NCI-H1694 treated with DMSO at 0.1 percent for 48 hours (cell line): ENCODE data around the gene CDC42EP3.
A peak's percentile ranks its signal among the peaks of the same experiment; 100 is the strongest.

ENCODE experiments used
- DNase-seq: peaks from one replicate; lab custom pipeline; 2025; lab: John Stamatoyannopoulos, UW

The CDC42EP3 gene

GRCh38 chr2:37683921-37684780 is 12.7 kb upstream of the CDC42EP3 start:
- DNase-seq = no peak

- no peak for DNase-seq
Measured at GRCh38 chr2:37683241-37683640, 11.8 kb upstream of the CDC42EP3 start.

DNA sequence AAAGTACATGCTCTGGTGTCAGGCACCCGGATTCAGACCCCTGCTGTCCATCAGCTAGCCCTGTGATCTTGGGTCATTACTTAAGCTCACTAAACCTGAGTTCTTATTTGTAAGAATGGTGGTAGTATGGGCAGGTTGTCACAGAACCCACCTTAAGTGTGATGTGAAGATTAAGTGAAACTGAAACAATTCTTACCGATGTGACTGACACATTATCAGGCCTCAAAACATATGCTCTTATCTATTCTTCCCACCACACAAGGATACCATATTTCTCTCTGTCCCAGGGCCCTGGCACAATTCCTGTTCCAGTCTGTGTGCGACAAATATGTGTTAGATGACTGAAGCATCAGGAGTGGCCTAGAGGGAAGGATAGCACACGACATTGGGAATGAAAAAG is 11.0 kb upstream of the CDC42EP3 start:
- DNase-seq = no peak

DNA sequence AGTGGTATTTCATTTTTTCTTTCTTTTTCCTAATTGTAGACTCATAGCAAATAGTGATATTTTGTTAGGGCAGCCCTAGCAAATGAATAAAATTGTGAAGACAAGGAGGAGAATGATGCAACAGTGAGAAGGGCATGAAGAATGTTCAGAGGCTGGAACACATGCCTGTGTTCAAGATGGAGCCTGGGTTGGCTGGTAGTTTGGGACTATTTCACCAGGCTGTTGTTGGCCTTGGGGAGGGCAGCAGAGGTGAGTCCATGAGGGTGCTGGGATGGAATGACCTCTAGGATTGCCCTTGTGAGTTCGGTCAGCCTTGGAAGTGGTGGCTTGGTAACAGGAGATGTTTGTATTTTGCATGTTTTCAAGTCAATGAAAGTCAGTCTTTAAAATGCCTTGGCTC is 10.1 kb upstream of the CDC42EP3 start:
- DNase-seq = no peak

DNA sequence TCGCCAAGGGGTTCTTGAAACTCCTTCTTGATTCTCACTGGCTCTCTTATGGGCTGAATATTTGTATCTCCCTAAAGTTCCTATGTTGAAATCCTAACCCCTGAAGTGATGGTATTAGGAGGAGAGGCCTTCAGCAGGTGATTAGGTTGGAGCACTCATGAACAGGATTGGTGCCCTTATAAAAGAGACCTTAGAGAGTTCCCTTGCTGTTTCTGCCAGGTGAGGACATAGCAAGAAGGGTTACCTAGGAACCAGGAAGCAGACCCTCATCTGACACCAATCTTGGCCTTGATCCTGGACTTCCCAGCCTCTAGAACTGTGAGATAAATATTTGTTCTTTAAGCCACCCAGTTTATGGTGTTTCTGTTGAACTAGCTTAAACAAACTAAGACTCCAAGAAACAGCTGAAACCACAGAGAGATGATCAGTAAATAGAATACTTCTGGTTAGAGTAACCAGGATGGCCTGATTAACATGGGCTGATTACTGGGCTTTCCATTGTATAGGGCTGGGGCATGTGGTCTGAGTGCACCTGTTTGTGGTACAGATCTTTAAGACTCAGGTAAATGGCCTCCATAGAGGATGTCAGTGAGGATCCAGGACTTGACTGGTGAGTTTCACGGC is 7.7 kb upstream of the CDC42EP3 start:
- DNase-seq = no peak

- DNase-seq = no peak
Measured at GRCh38 chr2:37676274-37676673, 4.8 kb upstream of the CDC42EP3 start.

DNA sequence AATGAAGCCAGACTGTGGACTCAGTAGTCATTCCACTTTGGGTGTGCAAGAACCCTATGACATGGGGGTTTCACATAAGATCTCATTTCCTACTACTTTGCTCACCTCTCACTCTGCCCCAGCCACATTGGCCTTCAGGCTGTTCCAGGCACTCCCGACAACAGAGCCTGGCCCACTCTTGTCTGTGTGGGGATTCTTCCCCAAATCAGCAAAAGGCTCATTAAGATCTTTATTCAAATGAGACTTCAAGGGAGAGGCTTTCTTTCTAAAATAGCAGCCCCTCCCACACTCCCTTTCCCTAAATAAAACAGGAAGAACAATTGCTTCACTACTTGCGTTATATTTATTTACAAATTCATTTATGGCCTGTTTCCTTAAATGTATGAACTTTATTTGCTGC is 3.5 kb upstream of the CDC42EP3 start:
- DNase-seq = no peak

DNA sequence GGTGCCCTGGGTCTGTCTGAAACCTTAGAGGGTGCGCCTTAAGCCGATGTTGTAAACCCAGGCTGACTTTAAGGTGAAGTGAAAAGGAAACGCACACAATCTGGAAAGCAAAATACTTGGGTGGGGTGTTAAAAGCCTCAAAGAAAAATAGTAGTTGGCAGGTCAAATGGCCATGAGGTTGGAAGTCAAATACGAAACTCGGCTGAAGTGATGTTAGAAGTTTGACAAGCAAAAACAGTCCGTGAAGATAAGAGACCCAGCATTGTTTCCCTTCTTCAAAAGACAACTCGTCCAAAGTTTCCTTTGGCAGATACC is 1.4 kb upstream of the CDC42EP3 start:
- DNase-seq = no peak

DNA sequence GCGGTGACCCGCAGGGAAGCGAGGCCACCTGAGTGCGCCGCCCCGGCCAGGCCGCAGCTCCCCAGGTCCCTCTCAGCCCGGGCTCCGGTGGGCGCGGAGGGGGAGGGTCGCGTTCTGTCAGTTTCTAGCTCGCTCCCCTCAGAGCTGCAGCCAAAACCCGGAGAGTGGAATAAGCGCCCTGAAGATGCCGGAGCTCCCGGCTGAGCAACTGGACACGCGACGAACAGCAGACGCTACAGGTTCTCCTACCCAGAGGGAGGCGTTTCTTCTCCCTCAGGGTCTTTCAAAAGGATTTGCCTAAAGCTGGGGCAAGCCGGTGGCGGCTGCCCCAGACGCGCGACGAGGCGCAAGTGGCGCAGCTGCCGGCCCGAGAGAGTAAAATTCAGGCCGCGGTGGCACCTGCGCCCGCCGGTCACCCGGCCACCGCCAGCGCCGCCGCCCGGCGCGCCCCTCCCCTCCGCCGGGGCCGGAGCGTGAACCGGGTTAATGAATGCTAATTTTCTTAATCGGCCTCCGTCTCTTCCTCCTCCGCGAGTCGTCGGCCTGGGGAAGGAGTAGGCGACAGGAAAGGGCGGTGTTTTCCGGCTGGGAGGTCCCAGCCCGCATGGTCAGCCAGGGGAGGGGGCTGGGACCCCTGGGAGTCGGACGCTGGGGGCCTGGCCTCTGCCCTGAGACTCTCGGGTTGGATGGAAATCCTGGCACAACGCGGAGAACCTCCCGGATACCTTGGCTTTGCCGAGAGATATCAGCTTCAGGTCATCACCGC is 845 bp upstream of the CDC42EP3 start:
- peak; percentile 55 for DNase-seq

- no peak for DNase-seq
Measured at GRCh38 chr2:37671816-37672103, 318 bp upstream of the CDC42EP3 start.

DNA sequence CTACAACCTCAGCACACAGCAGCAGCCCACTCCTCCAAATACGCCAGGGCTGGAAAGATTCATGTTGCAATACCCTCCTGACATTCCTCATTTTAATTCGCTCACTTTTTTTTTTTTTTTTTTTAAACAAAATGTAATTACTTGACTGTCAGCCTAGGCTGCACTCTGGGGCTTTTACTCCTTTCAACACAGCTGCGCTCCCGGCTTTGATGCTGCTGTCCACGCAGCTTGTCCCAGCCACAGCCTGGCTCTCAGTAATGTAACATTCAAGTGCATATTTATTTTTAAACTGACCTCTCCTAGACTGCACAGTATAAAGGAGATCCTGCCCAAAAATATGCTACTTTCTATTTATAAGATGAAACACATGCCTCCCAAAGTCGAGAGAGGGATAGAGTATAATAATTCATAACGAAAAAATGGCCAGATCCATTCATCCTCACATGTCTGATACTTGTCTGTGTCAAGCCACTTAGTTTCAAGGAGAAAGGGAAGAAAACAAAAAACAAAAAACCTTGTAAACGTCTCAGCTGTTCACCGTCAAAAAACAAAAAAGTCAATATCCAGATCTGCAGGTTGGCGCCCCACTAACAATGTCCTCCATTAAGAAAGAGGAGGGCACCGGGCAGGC is 949 bp downstream of the CDC42EP3 start:
- DNase-seq = no peak

GRCh38 chr2:37669446-37669845 is 2.0 kb downstream of the CDC42EP3 start:
- no peak for DNase-seq

DNA sequence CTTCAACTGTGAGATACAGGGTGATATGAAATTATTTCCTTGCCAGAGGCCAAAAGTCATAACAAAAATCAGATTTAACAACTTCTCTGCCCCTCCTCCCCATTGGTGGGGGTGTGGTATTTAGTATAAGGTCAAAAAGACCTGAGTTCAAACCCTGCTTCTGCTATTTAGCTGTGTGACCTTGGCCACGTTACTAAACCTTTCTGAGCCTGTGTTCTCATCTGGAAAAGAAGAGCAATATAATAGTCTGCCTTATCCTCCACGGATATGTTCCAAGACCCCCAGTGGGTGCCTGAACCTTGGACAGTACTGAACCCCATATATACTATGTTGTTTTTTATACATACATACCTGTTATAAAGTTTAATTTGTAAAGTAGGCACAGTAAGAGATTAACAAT is 3.7 kb downstream of the CDC42EP3 start:
- no peak for DNase-seq

DNA sequence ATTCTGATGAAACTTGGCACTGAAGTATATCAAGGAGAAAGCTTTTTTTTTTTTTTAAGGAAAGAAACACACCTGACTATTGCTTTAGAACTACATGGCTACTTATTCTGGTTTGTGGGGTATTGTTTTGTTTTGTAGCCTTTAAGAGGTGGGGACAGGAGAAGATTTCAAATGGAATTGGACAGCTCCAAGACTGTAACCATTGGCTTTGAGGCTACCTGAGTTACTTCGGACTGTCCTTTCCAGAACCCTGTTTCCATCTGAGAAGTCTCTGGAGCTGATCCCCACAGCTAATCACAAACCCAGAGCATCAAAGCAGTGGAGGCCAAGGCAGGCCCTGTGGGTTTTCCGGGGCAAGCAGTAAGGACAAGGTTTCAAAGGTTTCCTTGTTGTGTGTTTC is 4.7 kb downstream of the CDC42EP3 start:
- DNase-seq = no peak

DNA sequence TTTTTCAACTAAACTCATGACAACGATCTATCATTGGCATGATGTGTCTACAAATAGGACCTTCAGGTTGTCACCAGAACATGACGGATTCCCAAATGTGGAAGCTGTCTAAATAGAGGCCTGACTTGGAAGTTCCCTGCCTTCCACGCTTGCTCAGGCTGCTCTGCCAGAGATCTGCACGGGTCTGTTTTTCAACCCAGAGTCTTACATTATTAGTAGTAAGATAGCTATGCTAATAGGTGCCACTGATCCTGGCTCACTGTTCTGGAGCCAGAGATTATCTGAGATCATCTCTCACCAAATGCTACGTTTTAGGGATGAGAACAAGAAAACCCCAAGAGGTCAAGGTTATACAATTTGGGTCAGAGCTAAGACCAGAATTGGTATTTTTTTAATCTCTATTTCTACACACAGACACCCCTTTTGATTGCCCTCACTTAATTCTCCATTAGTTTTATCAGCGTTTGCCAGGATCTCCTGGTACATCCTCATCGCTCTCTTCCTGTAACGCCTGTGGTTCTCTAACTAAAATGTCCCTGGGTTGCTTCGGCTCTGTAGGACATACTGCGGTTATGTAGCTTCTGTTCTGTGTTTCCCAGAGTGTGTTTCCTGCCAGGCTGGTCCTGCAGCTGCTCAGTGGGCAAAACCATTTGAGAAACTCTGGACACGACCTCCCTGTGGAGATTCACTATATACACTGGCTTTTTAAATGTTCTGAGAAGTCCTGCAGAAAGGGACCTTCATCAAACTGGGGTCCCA is 5.7 kb downstream of the CDC42EP3 start:
- DNase-seq = no peak

- DNase-seq = no peak
Measured at GRCh38 chr2:37665043-37665442, 6.4 kb downstream of the CDC42EP3 start.

DNA sequence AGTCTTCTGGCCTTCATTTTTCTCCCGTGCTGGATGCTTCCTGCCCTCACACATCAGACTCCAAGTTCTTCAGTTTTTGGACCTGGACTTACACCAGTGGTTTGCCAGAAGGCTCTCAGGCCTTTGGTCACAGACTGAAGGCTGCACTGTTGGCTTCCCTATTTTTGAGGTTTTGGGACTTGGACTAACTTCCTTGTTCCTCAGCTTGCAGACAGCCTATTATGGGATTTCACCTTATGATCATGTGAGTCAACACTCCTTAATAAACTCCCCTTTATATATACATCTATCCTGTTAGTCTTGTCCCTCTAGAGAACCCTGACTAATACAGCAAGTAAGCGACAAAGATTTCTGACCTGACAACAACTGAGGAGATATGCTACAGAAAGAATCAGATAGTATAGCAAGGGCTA is 7.2 kb downstream of the CDC42EP3 start:
- no peak for DNase-seq

GRCh38 chr2:37663390-37663789 is 8.1 kb downstream of the CDC42EP3 start:
- DNase-seq = no peak

GRCh38 chr2:37659723-37660122 is 11.7 kb downstream of the CDC42EP3 start:
- no peak for DNase-seq

- DNase-seq = no peak
Measured at GRCh38 chr2:37658682-37659081, 12.8 kb downstream of the CDC42EP3 start.

DNA sequence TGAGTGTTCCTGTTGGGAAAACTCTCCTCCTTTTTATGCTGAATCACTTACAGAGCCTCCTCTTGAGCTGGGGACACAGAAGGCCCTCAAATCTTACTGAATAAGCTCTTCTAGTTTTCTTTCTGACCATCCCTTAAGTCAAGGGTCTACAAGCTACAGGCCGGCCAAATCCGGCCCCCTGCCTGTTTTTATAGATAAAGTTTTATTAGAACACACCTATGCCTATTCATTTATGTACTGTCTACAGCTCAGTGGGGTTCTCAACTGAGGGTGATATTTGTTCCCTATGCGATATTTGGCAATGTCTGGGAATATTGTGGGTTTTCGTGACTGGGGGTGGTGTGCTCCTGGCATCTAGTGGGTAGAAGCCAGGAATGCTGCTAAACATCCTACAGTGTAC is 14.0 kb downstream of the CDC42EP3 start:
- DNase-seq = no peak
